Activated T-helper 1 cell treated with anti-CD3 and anti-CD28 coated beads, Interleukin-12 subunit alpha, Interleukin-12 subunit beta, Interleukin-2, Interleukin-4 antibody, amounts not matched to agents 30 ng/mL and 10 ng/mL and 1 ng/mL, durations not matched to agents 14 hours and 24 hours and 36 hours (primary cell): Measurements from ENCODE around the gene DGKQ. TPM values are rescaled to one million over a fixed set of nuclear protein-coding genes. Genes with fewer than 3 reads are reported as not detected.

Experiments
- DNase-seq: peaks from one replicate; pipeline ENCODE4 v3.0.0; 2021; ENCODE audit warnings: low spot score
- H3K27ac Mint-ChIP-seq: one replicate; pipeline ENCODE4 v1.8.0; 2021; ENCODE audit warnings: mild to moderate bottlenecking, mixed read lengths
- H3K27me3 Mint-ChIP-seq: one replicate; pipeline ENCODE4 v1.8.0; 2022; ENCODE audit warnings: mild to moderate bottlenecking, moderate library complexity, mixed read lengths; ENCODE audit not compliant: insufficient read depth
- H3K36me3 Mint-ChIP-seq: one replicate; pipeline ENCODE4 v1.8.0; 2021; ENCODE audit warnings: low read depth, mixed read lengths
- H3K4me1 Mint-ChIP-seq: one replicate; pipeline ENCODE4 v1.8.0; 2021; ENCODE audit warnings: low read depth, mixed read lengths
- H3K4me3 Mint-ChIP-seq: one replicate; pipeline ENCODE4 v1.8.0; 2021; ENCODE audit warnings: mild to moderate bottlenecking, moderate library complexity, mixed read lengths
- H3K9me3 Mint-ChIP-seq: one replicate; pipeline ENCODE4 v1.8.0; 2021; ENCODE audit warnings: mixed read lengths
- intact Hi-C: fragments of 100-400 bp; cut with micrococcal nuclease; formaldehyde crosslinking; loops from one replicate; pipeline ENCODE4 v1.15.1; 2024
- total RNA-seq: library from RNA; stranded (reverse); gene quantifications from 2 replicates; pipeline ENCODE4 v1.2.3, GENCODE V29; 2022

DGKQ gene
- total RNA-seq, 1 donor from 2014 or later = 17.8 TPM

- no peak for DNase-seq
- no peaks in the 10 kb centered on the region for H3K9me3 Mint-ChIP-seq
- intact Hi-C loops = no loop called here
- no peak overlapping the region for H3K27ac Mint-ChIP-seq
- no peak overlapping the region for H3K4me3 Mint-ChIP-seq
- H3K4me1 Mint-ChIP-seq = no peaks in the 10 kb centered on the region
- peaks cover 4% of the 10 kb centered on the region for H3K36me3 Mint-ChIP-seq
- H3K27me3 Mint-ChIP-seq = no peaks in the 10 kb centered on the region
Observed at GRCh38 chr4:956531-957230, 16.7 kb downstream of the DGKQ start.

GRCh38 chr4:955931-956381 is 17.4 kb downstream of the DGKQ start:
- no peak overlapping the region for H3K27ac Mint-ChIP-seq
- intact Hi-C loops = no loop called here
- no peaks in the 10 kb centered on the region for H3K9me3 Mint-ChIP-seq

GRCh38 chr4:955161-955921 is 18.0 kb downstream of the DGKQ start:
- Mint-ChIP-seq H3K27me3 (no peaks in the 10 kb centered on the region), H3K36me3 (peaks cover 4% of the 10 kb centered on the region), H3K4me3 (no peak overlapping the region), H3K9me3 (no peaks in the 10 kb centered on the region), H3K27ac (no peak overlapping the region), H3K4me1 (no peaks in the 10 kb centered on the region)
- intact Hi-C loops = no loop called here
- DNase-seq = no peak

More at GRCh38 chr4:955931-956381, 17.4 kb downstream of the DGKQ start:
- DNase-seq = no peak
- peaks cover 4% of the 10 kb centered on the region for H3K36me3 Mint-ChIP-seq
- H3K27me3 Mint-ChIP-seq = no peaks in the 10 kb centered on the region
- H3K4me3 Mint-ChIP-seq = no peak overlapping the region
- H3K4me1 Mint-ChIP-seq = no peaks in the 10 kb centered on the region

GRCh38 chr4:954211-955020 is 19.0 kb downstream of the DGKQ start:
- Mint-ChIP-seq H3K4me3 (no peak overlapping the region), H3K4me1 (no peaks in the 10 kb centered on the region), H3K27me3 (no peaks in the 10 kb centered on the region), H3K9me3 (no peaks in the 10 kb centered on the region), H3K27ac (no peak overlapping the region), H3K36me3 (peaks cover 4% of the 10 kb centered on the region)
- DNase-seq = no peak
- intact Hi-C loops = no loop called here

DNA sequence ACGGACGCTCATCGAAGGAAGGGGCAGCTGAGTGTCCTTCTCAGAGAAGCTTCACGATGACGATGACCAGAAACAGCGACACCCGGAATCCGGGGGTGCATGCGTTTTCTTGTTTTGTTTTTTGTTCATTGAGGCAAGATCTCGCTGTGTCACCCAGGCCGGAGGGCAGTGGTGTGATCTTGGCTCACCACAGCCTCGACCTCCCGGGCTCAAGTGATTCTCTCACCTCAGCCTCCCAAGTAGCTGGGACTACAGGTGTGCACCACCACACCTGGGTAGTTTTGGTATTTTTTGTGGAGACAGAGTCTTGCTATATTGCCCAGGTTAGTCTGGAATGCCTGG is 19.8 kb downstream of the DGKQ start:
- H3K4me1 Mint-ChIP-seq = no peaks in the 10 kb centered on the region
- H3K27me3 Mint-ChIP-seq = no peaks in the 10 kb centered on the region
- peaks cover 4% of the 10 kb centered on the region for H3K36me3 Mint-ChIP-seq
- no peak for DNase-seq
- no peak overlapping the region for H3K27ac Mint-ChIP-seq
- intact Hi-C loops = no loop called here
- H3K9me3 Mint-ChIP-seq = no peaks in the 10 kb centered on the region
- H3K4me3 Mint-ChIP-seq = no peak overlapping the region

GRCh38 chr4:952881-953573 is 20.3 kb downstream of the DGKQ start:
- intact Hi-C loops = no loop called here
- no peak overlapping the region for H3K4me3 Mint-ChIP-seq
- no peaks in the 10 kb centered on the region for H3K4me1 Mint-ChIP-seq
- no peak for DNase-seq
- no peak overlapping the region for H3K27ac Mint-ChIP-seq
- peaks cover 4% of the 10 kb centered on the region for H3K36me3 Mint-ChIP-seq
- no peaks in the 10 kb centered on the region for H3K9me3 Mint-ChIP-seq
- no peaks in the 10 kb centered on the region for H3K27me3 Mint-ChIP-seq

GRCh38 chr4:951594-952468 is 21.5 kb downstream of the DGKQ start:
- H3K27me3 Mint-ChIP-seq = no peaks in the 10 kb centered on the region
- no peak overlapping the region for H3K4me3 Mint-ChIP-seq
- no peak for DNase-seq
- H3K36me3 Mint-ChIP-seq = peaks cover 4% of the 10 kb centered on the region
- no peak overlapping the region for H3K27ac Mint-ChIP-seq
- H3K4me1 Mint-ChIP-seq = no peaks in the 10 kb centered on the region
- H3K9me3 Mint-ChIP-seq = no peaks in the 10 kb centered on the region
- intact Hi-C loops = no loop called here

- H3K27ac Mint-ChIP-seq = no peak overlapping the region
- no peaks in the 10 kb centered on the region for H3K27me3 Mint-ChIP-seq
- H3K4me3 Mint-ChIP-seq = no peak overlapping the region
- intact Hi-C loops = no loop called here
- peaks cover 4% of the 10 kb centered on the region for H3K36me3 Mint-ChIP-seq
- no peaks in the 10 kb centered on the region for H3K4me1 Mint-ChIP-seq
- DNase-seq = no peak
- H3K9me3 Mint-ChIP-seq = no peaks in the 10 kb centered on the region
Observed at GRCh38 chr4:951186-951585, 22.2 kb downstream of the DGKQ start.

GRCh38 chr4:950136-951020 is 23.0 kb downstream of the DGKQ start:
- Mint-ChIP-seq H3K4me1 (no peaks in the 10 kb centered on the region), H3K27me3 (no peaks in the 10 kb centered on the region), H3K4me3 (no peak overlapping the region), H3K9me3 (no peaks in the 10 kb centered on the region), H3K36me3 (peaks cover 4% of the 10 kb centered on the region), H3K27ac (no peak overlapping the region)
- DNase-seq = no peak
- intact Hi-C loops = no loop called here

- DNase-seq = no peak
- H3K36me3 Mint-ChIP-seq = peaks cover 3% of the 10 kb centered on the region
- no peak overlapping the region for H3K4me3 Mint-ChIP-seq
- intact Hi-C loops = no loop called here
- no peaks in the 10 kb centered on the region for H3K27me3 Mint-ChIP-seq
- H3K4me1 Mint-ChIP-seq = no peaks in the 10 kb centered on the region
- no peak overlapping the region for H3K27ac Mint-ChIP-seq
- no peaks in the 10 kb centered on the region for H3K9me3 Mint-ChIP-seq
Observed at GRCh38 chr4:949656-950055, 23.7 kb downstream of the DGKQ start.

DNA sequence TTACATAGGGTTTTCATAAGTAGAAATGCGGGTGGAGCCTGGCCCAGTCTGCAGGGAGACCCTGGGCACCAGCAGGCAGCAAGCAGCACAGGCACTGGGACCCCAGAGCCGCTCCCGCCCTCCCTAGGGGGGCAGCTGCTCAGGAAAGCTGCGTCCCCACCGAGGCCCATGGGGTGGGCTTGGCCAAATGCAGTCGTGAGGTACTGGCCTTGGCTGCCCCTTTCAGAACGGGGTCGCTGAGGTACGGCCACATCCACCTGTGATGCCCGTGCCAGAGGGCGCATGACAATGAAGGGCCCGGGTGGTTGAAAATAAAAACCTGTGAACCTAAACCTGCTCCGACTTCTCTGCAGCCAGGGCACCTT is 24.5 kb downstream of the DGKQ start:
- Mint-ChIP-seq H3K4me3 (no peak overlapping the region), H3K27me3 (no peaks in the 10 kb centered on the region), H3K36me3 (no peaks in the 10 kb centered on the region), H3K27ac (no peak overlapping the region), H3K4me1 (no peaks in the 10 kb centered on the region), H3K9me3 (no peaks in the 10 kb centered on the region)
- intact Hi-C loops = no loop called here
- no peak for DNase-seq
